Activated CD4-positive, alpha-beta T cell treated with anti-CD3 and anti-CD28 coated beads, Interleukin-10, Interleukin-2, amounts not matched to agents 100 ng/mL and 50 ng/mL, durations not matched to agents 16 hours and 8 hours (primary cell): ENCODE measurements around the gene PGLYRP2.

ENCODE experiments used
- DNase-seq: peaks from one replicate; pipeline ENCODE4 v3.0.0-alpha.2; 2020

PGLYRP2 gene

GRCh38 chr19:15422296-15423075, 56.8 kb downstream of the PGLYRP2 start:
- no peak for DNase-seq

GRCh38 chr19:15421721-15422260, 57.5 kb downstream of the PGLYRP2 start:
- DNase-seq = no peak

GRCh38 chr19:15421136-15421695, 58.1 kb downstream of the PGLYRP2 start:
- DNase-seq = no peak

GRCh38 chr19:15419413-15420025, 59.8 kb downstream of the PGLYRP2 start:
- peak; percentile 45 for DNase-seq
